ENCODE data around the gene STRADA.

The STRADA gene

DNA sequence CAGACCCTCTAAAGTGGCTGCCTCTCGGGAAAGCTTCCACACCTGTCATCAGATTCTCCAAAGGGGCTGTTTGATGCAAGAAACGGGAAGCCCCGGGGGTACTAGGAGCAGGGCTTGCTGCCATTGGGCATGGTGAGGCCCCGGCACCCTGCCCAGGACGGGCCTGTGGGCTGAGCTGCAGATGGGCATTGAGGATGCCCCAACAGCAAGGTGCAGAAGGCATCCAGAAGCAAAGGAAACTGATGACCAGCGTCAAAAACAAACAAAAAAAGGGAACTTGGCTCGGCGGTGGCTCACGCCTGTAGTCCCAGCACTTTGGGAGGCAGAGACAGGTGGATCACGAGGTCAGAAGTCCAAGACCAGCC lies 40.2 kb downstream of the STRADA start:
- DNase-seq (ENCODE audit: low spot score): no peak

- DNase-seq (ENCODE audit: low spot score): peak; percentile 71
Observed at GRCh38 chr17:63700528-63701455, 40.8 kb downstream of the STRADA start.

- DNase-seq (ENCODE audit: low spot score): peak; percentile 78
Observed at GRCh38 chr17:63699638-63700527, 41.7 kb downstream of the STRADA start, which contains the start of gene LIMD2. LIMD2 (minus strand) TSS chr17:63700125; CDS start chr17:63699298, 827 bp downstream.

GRCh38 chr17:63698886-63699637 lies 42.5 kb downstream of the STRADA start:
- peak; percentile 75 for DNase-seq (ENCODE audit: low spot score)

DNA sequence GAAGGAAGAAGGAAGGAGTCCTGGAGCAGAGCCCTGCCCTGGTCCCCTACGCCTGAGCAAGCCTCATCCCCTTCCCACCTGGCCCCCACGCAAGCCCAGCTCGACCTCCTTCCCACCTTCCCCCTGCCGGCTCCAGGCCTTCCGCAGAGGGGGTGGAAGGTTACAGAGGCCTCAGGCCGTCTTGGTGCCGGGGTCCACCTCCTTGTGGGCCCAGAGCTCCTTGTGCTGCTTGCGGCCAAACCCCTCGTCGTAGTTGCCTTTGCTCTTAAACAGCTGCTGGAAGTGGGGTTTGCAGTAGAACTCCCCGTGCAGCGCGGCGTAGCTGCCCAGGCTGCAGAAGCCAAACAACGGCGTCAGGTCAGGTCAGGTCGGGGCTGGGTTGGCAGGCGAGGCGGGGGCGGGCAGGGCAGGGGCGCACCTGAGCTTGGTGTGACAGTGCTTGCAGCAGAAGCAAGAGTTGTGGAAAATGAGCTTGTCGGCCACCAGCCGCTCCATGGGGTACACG lies 43.2 kb downstream of the STRADA start:
- no peak for DNase-seq (ENCODE audit: low spot score)

GRCh38 chr17:63697341-63698286 lies 44.0 kb downstream of the STRADA start:
- DNase-seq (ENCODE audit: low spot score): no peak

DNA sequence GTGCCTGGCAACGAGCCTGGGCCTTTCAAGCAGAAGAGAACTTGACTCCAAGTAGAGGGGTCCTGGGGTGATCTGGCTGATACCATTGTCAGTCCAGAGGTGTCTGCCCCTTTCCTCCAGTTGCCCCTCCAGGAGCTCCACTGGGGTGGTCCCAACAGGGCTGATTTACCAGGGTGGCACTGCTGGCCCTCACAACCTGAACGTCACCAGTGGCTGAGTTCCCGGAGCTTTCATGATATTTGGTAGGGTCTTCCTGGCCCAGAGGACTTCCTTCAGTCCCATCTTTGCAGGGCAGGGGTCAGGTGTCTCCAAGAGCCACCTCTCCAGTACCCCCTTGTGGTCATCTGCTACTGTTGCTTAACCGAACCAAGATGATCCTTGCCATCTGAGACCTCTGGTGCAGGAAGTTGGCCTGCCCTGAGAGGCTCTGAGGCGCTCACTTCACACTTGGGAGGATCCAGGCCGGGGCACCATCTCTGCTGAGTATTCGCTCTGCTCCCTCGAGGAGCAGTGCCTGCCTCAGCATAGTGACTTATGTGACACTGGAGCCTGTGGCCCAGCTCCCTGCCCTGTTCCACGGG lies 45.1 kb downstream of the STRADA start:
- DNase-seq (ENCODE audit: low spot score): no peak

DNA sequence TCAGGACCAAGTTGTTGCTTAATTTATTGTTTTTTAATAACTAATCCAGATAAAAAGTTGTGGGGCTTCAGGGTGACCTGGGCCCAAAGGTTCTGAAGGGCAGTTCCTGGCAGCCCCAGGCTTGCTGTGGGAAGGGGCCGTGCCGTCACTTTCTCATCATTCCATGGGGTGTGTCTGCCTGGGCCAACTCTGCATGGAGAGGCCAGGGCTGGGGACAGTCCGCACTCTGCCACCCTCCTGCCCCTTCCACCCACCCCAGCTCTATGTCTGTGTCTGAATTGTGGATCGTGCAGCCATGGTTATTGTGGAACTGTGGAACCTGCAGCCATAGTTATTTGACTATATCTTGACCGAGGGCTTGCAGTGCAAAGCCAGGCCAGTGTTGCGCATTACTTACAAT lies 45.7 kb downstream of the STRADA start:
- no peak for DNase-seq (ENCODE audit: low spot score)

DNA sequence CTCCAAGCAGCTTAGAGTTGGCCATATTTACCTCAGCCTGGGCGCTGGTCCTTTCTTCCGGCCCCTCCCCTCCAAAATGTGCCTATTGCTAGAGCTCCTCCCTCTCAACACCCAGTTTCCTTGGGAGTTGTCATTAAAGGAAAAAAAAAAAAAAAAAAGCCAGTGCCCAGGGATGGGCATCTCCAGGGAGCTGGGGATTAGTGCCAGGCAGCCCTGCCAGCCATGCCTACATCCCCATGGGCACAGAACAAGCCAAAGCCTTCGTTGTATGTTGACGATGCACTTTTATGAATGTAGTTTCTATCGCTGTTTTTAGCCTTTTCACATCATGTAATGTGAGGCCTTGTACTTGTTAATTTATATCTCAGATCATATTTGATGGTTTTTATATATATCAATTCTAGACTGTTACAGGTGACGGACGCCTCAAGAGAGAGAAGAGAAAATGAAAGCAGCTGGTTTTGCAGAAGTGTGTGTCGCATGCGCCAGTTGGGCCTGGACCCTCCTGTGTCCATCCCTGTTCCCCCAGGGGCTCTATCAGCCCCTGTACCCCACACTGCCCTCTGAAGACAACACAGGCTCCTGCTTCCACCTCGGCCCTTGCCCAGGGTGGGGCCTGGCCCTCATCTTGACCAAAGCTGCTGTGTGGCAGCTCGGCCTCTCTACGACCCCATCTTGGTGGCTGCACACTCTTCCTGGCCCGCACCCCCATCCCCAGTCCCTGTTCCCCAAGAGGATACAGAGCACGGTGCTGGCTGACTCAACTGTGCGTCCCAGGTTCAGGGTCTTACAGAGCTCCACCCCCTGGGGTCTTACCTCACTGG lies 46.4 kb downstream of the STRADA start:
- no peak for DNase-seq (ENCODE audit: low spot score)

- DNase-seq (ENCODE audit: low spot score): no peak
Observed at GRCh38 chr17:63694229-63694949, 47.2 kb downstream of the STRADA start.

DNA sequence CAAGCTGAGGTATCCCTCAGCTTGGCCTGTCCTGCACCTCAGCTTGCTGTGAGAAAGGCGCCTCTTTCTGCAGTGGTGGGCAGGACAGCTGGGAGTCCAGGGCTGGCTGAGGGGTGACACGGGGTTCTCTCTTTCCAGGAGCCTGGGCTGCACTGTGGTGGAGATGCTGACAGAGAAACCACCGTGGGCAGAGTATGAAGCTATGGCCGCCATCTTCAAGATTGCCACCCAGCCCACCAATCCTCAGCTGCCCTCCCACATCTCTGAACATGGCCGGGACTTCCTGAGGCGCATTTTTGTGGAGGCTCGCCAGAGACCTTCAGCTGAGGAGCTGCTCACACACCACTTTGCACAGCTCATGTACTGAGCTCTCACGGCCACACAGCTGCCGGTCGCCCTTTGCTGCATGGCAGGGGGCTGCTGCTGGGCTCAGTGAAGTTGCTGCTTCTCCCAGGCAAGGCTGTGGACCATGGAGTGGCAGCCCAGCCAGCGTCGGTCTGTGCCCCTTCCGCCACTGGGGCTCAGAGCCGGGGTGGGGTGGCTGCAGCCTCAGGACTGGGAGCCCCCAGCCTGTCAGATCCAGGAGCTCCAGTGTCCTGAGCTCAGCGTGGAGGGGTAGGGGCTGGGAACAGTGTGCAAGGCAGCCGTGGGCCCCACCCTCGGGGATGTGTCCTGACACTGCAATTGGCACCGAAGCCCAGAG lies 48.0 kb downstream of the STRADA start:
- DNase-seq (ENCODE audit: low spot score): no peak

GRCh38 chr17:63692195-63692816 lies 49.3 kb downstream of the STRADA start:
- DNase-seq (ENCODE audit: low spot score): no peak

DNA sequence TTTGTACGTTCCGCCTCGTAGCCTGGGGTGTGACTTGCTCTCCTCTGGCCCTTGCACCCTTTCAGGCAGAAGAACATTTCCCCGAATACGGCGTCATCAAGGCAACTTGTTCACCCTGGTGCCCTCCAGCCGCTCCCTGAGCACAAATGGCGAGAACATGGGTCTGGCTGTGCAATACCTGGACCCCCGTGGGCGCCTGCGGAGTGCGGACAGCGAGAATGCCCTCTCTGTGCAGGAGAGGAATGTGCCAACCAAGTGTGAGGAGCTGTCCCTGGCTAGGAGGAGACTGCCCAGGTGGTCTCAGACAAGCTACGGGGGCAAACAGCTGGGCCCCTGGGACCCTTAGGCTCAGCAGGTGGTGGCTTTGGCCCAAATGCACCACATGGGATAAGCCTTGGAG lies 52.1 kb downstream of the STRADA start:
- no peak for DNase-seq (ENCODE audit: low spot score)

GRCh38 chr17:63688396-63689020 lies 53.1 kb downstream of the STRADA start:
- no peak for DNase-seq (ENCODE audit: low spot score)

DNA sequence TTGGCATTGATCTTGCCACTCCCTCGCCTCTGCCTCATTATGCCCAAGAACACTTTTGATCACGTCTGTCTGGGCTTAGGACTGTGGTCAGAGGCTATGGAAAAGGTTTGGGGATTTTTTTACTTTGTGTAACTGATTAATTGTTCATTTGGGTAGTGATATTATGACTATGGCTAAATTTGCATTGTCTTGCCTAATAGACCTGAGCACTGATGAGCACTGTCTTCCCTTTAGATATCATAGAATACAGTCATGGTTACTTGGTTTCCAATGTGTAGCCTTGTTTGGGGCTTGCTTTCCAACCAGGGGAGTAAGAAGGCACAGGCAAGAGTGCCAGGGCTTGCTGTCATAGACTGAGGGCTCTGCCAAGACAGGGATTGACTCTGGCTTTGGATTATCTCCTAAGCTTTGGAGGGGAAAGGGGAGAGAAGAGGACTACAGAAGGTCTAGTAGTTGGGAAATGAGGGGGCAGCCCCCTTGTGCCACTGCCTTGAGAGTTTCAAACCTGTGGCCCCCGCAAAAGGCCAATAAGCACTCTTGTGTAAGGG lies 55.4 kb downstream of the STRADA start:
- no peak for DNase-seq (ENCODE audit: low spot score)

GRCh38 chr17:63685578-63685977 lies 56.0 kb downstream of the STRADA start:
- DNase-seq (ENCODE audit: low spot score): no peak

DNA sequence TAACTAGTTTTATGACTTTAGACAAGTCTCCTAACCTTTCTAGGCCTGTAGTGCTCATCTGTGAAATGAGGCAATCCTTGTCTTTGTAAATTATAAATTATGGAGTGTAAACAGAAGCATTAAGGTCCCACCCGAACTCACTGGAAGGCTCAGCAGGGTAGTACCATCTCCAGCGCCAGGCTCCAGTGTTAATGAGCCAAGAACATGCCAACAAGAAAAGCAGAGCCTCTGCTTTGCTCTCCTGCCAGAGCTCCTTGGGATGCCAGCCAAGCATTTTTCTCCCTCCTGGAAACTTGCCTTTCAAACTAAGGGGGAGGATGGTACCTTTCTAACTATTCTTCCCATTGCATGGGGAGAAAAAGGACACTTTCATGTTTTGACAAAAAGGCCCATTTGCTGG lies 56.6 kb downstream of the STRADA start:
- no peak for DNase-seq (ENCODE audit: low spot score)
